Gastrocnemius medialis (tissue), 4 donors: Measurements from ENCODE around the gene NUP214.

Experiments
- CTCF ChIP-seq, 5 experiments: fragments of 450-650 bp in 3 of 5; fragments of 200-600 bp in 2 of 5; sonication (generic) in 2 of 5; IDR thresholded peaks in 4 of 5; conservative IDR thresholded peaks in 1 of 5; 1 replicate in 4 of 5; 2 replicates in 1 of 5; pipeline ENCODE4 v1.5.1; 2016 to 2019; ENCODE audit warnings: antibody characterized with exemption in 5 of 5, mild to moderate bottlenecking in 3 of 5, moderate library complexity in 3 of 5
- POLR2A ChIP-seq, 2 donors: fragments of 450-650 bp; IDR thresholded peaks; one replicate each; pipeline ENCODE4 v1.6.1; 2017; ENCODE audit warnings: antibody characterized with exemption in 2 of 2, mild to moderate bottlenecking in 2 of 2, moderate library complexity in 2 of 2

- TF ChIP-seq CTCF (IDR thresholded peaks at IDR 0.05 in 4 of 5, conservative IDR thresholded peaks at IDR 0.05 in 1 of 5) (no peak), POLR2A (IDR thresholded peaks at IDR 0.05) (no peak)
Observed at GRCh38 chr9:131104016-131104740, 21.2 kb upstream of the NUP214 start.
